NCI-H774 (cell line): ENCODE results near the gene FMC1.

Source experiments
- DNase-seq: peaks from one replicate; lab custom pipeline; 2025; lab: John Stamatoyannopoulos, UW

The FMC1 gene

DNA sequence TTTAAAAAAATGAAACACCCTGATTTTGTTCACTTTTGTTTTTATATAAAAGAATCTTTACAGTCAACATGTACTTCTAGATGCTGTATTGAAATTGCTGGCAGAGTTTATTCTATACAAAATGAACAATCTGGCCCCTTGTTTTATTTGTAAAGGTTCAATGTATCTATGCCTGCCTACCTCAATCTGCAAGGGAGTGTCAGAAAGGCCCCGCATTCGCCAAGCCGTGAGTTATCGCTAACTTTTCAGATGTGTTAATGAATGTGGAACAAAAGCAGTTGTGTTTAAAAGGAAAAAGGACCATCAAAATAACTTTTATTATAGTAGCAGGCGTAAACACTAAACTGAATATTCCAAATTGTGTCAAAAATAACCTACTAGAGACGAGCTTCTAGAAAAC is 33.1 kb downstream of the FMC1 start:
- no peak for DNase-seq

GRCh38 chr7:139382439-139382838 is 41.3 kb downstream of the FMC1 start:
- DNase-seq: no peak

DNA sequence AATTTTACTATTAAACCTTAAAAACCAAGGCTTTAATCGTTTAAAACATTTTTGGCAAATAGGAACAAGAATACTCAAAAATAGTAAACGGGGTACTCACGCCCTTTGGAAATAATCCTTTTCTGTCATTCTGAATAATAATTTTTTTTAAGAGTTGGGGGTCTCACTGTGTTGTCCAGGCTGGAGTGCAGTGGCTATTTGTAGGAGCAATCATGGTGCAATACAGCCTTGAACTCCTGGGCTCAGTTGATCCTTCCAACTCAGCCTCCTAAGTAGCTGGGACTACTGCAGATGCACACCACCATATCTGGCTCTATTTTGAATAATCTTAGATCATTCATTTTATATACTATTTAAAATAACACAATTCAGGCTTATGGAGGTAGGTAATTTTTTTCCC is 43.5 kb downstream of the FMC1 start:
- no peak for DNase-seq

GRCh38 chr7:139387594-139387993 is 46.5 kb downstream of the FMC1 start:
- no peak for DNase-seq

- DNase-seq: no peak
Observed at GRCh38 chr7:139389091-139389490, 48.0 kb downstream of the FMC1 start.

- no peak for DNase-seq
Observed at GRCh38 chr7:139389774-139390173, 48.6 kb downstream of the FMC1 start.

- DNase-seq: no peak
Observed at GRCh38 chr7:139393621-139394211, 52.6 kb downstream of the FMC1 start.

DNA sequence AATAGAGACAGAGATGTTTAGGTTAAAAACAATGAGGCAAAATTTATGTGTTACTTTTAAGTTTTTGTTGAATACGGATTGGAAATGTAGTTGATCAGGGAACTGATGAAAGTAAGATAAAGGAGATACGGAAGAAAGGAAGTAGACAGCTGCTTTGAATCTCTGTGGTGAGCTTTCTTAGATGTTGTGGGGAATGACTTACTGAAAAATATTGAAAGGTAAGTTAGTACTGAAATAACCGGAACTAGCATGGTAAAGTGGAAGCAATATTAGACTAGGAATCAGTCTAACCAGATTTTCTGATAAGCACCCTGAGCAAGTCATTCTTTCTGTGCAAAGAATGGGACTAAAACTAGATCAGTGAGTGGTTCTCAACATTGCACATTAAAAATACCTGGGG is 53.4 kb downstream of the FMC1 start:
- DNase-seq: no peak
